T-helper 22 cell (primary cell): ENCODE data around the gene STN1.
"Not testable (repeated sequence)": the region's sequence is repeated elsewhere in the genome, so short reads cannot be mapped to it uniquely, and the experiment has no call there.

ENCODE experiments used
- DNase-seq: peaks from one replicate; pipeline ENCODE4 v3.0.0-alpha.2; 2020; ENCODE audit warnings: low read depth

Gene STN1

DNA sequence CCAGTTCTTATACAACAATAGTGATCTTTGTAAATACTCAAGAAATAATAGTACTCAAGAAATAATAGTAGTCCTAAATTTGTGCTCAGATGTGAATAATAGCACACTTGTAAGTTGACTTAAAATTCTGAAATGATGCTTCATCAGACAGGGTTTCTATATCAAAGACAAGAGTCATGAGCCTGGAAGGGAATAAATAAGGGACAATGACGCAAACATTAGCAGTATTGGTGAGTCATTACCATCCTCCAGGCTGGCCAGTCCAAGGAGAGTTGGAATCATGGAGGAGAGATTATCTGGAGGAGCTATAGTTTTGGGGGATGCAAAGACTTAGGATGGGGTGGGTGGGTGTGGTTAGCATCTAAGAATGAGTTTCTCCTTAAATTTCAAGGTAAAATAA is 56.5 kb downstream of the STN1 start:
- no peak for DNase-seq

DNA sequence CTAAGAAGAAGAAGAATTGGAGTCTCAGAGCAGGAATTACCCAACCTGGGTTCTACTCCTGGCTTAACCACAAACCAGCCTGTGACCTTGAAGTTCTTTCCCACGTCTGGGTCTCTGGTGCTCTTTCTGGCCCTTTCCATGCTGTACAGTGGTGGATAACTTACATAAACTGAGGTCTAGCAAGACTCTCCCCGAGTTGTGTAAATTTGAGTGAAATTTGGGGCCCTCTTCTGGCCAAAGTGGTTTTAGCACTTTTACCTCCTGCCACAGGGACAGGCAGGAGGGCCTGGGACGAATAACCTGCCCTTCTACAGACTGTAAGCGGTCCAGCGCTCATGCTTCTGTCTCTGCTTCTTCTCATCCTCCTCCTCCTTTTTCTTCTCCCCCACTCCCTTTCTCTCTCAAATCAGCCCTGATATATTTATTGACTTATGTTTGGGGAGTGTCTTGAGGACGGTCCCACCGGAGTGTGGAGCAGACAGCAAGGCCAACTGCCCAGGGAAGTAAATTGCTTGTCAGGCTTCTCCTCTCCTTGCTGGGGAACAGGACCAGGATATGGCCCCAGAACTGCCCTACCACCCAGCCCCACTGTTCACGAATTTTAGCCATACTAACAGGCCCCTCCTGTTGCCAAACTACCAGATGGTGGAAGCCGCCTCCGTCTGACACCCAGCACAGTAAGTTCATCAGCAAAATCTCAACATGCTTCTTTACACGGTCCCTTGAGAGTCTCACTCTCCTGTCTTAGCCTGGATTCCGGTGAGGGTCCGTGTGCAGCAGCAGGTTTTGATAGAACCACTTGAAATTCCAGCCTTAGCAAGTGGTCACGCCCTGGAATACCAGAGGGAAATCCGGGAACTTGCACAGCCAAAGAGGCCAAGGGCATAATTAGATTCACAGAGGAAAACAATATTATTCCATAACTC is 58.6 kb downstream of the STN1 start:
- no peak for DNase-seq

DNA sequence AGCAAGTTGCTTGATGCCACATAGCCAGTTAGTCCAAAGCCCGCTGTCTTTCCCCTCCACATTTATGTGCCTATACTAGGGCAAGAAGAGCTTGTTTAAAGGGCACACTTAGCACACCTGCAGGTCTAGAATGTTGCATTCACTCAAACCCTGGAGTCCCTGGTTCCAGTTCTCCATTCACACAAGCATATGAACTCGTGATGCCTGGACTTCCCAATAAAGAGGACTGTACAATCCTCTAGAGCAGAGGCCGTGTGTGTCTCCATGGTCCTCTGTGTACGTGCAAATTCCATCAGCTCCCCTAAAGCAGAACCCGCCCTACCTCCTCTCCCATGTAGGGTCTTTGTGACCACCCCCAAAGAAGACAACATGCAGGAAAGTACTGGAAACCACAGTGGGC is 59.6 kb downstream of the STN1 start:
- no peak for DNase-seq

DNA sequence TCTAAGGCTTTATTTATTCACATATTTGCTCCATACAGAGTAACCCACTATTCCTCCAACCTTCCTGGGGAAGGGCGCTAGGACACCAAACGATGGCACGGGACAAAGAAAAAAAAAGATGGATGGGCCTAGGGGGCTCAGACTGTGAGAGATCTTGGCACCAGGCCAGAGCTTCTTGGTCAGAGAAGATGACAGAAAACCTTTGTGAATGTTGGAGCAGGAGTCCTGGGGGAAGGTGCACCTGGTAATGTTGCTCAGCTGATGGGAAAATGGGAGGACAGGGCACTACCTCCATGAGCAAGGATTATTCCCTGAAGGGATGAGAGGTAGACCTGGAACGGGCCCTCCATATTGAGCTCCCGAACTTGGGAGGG is 61.2 kb downstream of the STN1 start:
- no peak for DNase-seq

DNA sequence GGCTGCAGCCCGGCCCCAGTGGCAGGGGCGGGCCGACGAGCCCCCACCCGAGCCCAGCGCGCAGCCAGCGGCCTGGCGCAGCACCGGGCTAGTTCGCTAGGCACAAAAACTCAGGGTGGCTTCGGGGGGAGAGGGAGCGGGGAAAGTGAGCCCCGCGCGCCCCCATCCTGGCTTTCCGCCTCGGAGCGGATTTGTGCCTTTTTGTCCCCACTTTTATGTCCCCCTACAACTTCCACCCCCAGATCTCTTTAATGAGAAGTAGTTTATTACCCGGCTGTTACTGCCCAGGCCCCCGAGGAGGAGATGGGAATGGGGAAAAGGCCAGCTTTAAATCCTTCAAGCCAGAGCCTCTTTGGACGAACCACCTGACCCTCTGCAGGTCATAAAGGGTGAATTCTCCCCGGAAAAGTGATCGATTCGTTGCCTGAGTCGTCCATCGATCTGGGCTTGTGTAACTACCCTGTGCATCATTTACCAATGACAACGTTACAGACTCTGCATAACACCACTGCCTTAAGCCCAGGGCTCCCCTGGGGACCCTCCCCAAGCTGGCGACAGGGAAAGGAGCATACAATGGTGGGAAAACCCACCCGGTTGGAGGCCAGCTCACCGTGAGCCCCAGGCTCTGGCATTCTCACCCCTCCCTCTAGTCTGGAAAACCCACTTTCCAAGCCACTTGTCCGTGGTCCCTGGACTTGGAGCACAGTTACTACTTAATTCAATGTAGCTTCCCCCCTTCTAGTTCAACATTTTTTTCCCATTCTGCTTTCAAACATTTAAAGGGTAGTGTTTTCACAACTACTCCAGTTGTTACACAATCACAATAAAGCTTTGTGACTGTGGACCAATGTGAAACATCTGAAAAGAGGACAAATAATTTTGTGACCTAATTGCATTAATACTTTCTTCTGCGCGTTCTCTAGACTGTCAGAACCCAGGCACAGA is 61.9 kb downstream of the STN1 start:
- DNase-seq, result no peak

DNA sequence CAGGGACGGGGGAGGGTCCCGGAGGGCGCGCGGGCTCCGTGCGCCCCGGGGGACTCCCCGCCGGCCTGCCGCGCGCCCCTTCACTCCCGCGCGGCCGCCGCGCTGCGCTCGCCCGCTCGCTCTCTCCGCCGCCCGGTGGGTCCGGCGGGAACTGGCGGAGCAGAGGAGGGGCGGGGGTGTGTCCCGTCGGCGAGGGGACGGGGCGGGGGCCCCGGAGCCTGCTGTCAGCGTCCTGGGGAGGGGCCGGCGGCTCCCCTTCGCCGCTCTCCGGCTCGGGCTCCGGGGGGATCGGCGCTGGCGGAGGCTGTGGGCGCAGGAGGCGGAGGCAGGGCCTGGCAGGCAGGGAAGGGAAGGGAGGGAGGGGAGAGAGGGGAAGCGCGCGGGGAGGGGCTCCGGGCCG is 62.6 kb downstream of the STN1 start, which contains the start of gene SH3PXD2A:
Gene SH3PXD2A (minus strand): TSS at position 153 of the 400 bp plus-strand sequence. CDS start 310 bp downstream, outside the sequence.
- DNase-seq, result no peak

DNA sequence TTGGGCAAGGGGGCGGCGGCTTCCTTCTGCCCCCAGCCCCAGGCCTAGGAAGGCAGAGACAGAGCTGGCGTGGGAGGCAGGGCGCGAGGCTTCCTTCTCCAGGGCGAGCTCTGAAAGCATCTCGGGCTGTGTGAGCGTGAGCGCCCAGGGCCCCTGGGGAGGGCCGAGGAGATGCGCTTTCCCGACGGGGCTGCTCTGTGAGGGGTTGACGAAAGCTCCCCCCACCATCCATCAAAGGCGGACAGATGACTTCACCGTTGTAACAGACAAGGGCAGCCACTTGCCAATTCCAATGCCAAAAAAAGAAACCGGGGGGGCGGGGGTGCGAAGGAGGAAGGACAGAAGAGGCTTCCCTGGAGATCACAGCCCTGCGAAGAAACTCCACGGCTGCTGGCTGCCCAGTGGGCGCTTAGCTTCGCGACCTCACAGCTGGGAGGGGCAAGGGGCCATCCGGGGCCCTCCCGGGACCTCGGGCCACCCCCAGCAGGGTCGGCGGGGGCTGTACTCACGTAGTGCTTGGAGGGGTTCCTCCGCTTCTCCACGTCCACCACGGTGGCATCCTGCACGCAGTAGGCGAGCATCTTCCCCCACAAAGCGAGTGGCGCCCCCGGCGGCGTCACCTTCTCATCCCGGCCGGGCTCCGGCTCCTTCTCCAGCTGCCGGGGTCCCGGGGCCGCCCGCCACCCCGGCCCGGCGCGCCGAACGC is 63.1 kb downstream of the STN1 start:
- no peak for DNase-seq

DNA sequence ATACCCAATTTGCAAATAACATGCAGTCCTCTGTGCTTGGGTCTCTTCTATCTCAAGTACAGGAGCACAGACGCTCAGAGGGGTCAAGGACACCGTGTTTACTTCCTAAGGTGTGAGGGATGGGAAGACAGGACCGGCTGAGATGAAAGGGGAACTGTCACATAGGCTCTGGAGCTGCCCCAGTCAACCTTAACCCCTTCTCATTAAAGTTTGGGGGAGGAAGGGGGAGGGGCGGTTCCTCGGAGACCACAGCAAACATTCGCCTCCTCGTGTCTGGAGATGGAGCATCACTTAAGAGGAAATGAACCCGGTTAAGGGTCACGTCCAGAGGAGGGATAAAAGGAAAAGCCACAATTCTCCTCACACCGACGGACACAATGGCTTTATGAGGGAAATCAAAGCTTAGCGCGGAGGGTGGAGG is 63.7 kb downstream of the STN1 start:
- no peak for DNase-seq

DNA sequence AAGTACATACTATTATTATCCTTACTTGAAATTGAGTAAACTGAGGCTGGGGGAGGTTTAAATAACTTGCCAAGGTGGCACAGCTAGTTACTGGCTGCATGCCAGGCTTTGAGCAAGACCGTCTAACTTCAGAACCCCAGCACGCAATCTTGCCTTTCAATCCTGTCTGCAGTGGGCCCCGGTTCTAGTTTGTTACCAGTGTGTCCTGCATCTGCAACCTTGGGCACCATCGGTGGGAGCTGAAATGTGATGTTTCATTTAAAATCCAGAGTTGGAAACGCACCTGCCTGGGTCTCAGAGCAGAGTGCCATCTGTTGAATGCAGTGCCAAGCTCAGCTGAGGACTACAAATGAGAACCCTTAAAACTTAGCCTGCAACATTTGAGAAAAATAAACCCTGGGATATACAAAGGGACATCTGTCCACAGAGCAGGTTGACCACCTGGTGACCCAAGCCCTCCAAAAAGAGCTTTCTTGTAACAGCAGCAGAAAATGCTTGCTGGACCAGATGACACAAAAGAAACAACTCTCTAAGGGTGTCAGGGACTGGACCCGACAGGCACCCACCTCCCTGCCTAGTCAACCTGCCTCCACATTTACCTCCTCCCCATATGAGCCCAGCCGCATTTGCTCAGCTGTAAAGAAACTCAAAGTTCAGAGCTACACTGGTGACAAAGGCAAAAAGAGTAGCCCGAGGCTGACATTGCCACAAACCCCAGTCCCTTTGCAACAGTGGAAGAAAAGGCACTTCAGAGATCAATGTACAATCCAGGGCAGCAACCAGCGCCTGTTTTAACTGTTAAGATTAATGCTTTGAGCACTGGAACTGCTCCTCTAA is 64.3 kb downstream of the STN1 start:
- no peak for DNase-seq

DNA sequence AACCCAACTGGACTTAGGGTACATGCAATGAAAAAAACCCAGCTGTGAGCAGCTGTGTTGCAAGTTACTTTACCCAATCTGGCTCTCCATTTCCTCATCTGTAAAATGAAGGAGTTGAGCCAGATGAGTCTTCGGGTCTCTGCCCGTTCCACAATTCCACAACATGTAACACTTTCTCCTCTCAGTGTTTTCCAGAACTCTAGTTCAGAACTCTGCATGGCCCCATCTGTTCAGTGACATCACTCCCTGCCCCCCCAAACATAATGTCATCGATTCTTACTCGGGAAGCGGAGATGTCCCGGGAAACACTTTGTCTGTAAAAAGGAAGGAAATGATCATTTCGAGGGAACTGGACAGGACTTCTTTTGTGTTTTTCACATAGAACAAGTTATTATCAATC is 65.1 kb downstream of the STN1 start:
- no peak for DNase-seq

DNA sequence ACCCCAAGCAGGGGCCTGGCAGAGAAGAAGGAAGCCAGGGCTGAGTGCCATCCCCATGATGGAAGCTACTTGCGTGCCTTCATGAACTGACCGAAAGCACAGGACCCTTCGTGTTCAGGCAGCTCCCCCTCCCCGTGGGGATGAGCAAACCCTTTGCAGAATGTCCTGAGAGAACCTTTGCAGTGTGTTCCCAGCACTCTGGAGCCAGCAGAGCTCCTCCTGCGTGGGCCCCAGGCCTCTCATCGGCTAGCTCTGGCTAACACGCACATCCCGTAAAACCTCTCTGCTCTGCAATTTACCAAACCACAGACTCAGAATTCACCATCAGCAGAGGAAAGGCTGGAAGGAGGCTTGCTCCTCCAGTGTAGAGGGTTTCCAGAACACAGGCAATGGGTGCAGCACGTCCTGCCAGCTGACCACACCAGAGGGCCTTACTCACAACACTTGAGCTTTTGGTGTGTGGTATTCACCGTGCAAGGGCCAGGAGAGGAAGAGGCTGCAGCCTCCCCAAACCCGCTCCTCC is 65.7 kb downstream of the STN1 start:
- DNase-seq, result no peak

DNA sequence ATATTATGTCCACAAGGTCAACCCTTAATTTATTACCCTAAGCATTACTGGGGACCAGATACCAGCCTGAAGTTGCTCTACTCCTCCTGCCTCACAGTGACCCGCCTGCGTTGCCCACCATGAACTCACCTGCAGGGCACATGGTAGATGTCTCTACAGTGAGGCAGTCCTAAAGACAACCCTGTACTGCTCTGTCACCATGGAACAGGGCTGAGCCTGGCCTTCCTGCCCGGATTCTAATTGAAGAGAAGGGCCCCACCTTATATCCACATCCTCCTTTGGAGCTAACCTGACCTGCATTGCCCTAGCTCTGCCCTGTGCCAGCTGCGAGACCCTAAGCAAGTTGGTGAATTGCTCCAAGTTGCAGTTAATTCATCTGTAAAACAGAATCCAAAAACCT is 66.7 kb downstream of the STN1 start:
- DNase-seq, result no peak

DNA sequence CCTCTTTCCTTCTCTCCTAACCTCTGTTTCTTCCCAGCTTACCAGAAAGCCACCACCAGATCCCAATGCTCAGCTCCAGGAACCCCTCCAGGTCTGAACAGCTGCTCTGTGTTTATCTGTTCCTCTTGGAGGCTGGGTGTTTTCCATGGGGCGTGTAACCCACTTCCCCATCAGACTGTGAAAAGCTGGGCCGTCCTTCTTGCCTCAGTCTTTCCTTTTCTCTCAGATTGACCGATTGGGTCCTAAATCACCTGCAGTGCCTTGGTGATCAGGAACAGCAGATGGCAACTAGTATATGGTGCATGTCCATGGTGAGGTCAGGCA is 67.5 kb downstream of the STN1 start:
- DNase-seq, result no peak

DNA sequence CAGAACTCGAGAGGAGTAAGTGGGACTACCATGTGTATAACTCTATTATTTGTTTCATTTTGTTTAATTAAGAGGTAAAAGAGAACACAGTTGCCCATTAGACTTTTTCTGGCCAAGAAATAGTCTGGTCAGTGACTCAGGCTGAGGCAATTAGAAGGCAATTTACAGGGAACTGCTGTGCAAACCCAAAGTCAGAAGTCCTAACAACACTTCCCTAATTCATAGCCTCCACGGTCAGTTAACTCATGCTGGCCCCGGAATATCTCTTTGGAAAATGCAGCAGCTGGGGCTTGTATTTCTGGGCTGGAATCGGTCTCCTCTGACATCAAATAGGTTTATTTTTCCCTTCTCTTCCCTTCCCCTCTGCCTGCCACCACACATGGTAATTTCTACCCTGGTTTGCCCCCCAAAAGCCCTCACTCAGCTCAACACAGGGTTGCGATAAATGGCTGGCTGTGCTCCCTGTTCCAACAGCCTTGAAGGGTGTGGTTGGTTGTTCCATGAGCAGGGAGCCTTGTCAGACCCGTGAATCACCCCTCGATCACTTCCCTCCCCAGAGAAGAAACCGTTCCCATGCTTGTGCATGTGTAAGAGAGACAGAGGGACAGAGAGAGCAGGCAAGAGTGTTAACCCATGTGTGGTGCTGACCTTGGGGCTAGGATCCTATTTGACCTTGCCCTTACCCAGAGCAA is 68.0 kb downstream of the STN1 start:
- no peak for DNase-seq

DNA sequence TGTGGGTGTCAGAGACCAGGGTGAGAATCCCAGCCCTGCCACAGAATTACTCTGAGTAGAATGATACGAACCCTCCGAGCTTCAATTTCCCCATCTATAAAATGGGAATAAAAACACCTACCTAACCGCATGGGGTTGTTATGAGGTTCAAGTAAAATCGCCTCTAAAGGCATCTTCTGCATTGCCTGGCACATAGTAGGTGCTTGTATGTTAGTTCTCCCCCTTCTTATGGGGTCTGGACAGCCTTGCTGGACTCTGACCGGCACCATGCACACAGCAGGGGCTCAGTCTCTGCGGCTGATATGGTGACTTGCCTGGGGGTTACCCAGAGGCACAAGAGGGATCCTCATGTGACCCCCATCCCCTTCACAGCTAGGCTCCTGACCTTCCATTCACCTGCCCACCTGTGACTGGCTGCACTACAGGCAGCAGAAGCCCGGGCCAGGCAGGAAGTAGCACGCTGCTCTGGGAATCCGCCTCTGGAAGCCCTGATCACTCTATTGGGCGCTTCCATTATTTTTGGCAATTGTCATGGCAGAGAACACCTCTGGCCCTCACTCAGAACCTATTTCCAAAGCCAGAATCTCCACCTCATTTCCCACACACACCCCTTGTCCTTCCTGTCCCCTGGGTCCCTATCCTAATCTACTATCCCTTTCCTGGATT is 68.6 kb downstream of the STN1 start:
- DNase-seq, result no peak

DNA sequence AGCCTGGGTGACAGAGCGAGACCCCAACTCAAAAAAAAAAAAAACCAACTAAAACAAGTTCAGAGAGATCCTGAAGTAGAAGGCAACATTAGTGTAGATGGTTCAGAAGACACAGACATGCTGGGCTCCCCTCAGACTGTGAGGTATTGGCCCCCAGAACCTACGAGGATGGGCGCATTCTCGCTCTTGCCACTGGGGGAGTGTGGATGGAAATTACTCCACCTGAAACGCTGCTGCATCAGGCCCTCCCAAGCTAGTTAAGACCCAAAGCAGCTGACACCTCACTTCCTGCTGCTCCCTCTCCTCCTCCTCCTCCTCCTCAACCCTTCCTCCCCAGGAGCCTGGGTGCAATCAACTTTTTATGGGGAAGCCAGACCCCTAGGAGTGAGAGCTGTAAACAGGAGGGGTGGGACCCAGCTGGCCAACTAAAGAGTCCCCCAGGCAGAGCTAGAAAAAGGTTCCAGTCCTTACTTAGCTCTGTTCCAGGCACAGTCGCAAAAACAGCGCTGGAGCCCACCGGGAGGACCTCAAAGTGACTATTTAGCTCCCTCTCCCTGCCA is 70.0 kb downstream of the STN1 start:
- no peak for DNase-seq

DNA sequence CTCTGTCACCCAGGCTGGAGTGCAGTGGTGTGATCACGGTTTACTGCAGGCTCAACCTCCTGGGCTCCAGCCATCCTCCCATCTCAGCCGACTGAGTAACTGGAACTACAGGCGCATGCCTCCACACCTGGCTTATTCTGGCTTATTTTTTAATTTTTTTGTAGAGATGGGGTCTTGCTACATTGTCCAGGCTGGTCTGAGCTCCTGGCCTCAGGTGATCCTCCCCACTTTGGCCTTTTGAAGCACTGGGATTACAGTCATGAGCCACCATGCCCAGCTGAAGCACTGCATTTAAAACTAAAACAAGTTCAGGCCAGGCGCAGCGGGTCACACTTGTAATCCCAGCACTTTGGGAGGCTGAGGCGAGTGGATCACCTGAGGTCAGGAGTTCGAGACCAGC is 70.6 kb downstream of the STN1 start:
- DNase-seq, result no peak

DNA sequence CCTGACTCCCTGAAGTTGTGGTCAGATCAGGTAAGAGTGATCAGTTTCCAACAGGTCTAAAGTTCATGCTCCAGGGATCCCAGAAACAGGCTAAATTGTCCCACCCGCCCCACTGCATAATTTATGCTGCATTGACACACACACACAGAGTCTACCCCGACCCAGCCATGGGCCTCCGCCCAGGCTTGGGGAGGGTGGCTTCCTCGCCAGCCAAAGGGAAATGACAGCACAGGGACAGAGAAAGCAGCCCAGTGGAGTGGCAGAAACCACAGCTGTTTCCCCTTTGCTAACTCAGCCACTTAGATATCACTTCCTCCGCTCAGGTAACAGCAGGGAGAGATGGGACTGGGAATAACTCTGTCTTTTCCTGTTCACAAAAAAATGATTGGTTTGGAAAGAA is 72.0 kb downstream of the STN1 start:
- DNase-seq, result no peak

DNA sequence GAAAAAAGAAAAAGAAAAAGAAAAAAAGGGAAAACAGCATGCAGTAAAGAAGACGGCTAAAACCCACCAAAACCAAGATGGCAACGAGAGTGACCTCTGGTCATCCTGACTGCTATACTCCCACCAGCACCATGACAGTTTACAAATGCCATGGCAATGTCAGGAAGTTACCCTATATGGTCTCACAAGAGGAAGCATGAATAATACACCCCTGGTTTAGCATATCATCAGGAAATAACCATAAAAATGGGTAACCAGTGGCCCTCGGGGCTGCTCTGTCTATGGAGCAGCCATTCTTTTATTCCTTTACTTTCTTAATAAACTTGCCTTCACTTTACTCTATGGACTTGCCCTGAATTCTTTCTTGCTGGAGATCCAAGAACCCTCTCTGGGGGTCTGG is 72.6 kb downstream of the STN1 start:
- not testable (repeated sequence) for DNase-seq
